ENCODE results near the gene ELFN1.

ELFN1 gene

GRCh38 chr7:1663857-1664651 is 6.0 kb upstream of the ELFN1 start:
- DNase-seq (ENCODE audit: low read depth), result no peak

GRCh38 chr7:1664711-1665548 is 5.1 kb upstream of the ELFN1 start:
- no peak for DNase-seq (ENCODE audit: low read depth)

- DNase-seq (ENCODE audit: low read depth), result no peak
These were observed 4.3 kb upstream of the ELFN1 start for GRCh38 chr7:1665549-1666316.

GRCh38 chr7:1666317-1666822 is 3.7 kb upstream of the ELFN1 start:
- DNase-seq (ENCODE audit: low read depth), result no peak

GRCh38 chr7:1666823-1667565 is 3.1 kb upstream of the ELFN1 start:
- DNase-seq (ENCODE audit: low read depth), result no peak

GRCh38 chr7:1667566-1668395 is 2.3 kb upstream of the ELFN1 start:
- no peak for DNase-seq (ENCODE audit: low read depth)

- DNase-seq (ENCODE audit: low read depth), result no peak
These were observed 1.5 kb upstream of the ELFN1 start for GRCh38 chr7:1668396-1669063.

- DNase-seq (ENCODE audit: low read depth), result no peak
These were observed 769 bp upstream of the ELFN1 start for GRCh38 chr7:1669064-1669951.

GRCh38 chr7:1670894-1671593 is 967 bp downstream of the ELFN1 start:
- no peak for DNase-seq (ENCODE audit: low read depth)

- DNase-seq (ENCODE audit: low read depth), result no peak
These were observed 1.7 kb downstream of the ELFN1 start for GRCh38 chr7:1671594-1672451.

- no peak for DNase-seq (ENCODE audit: low read depth)
These were observed 2.9 kb downstream of the ELFN1 start for GRCh38 chr7:1672851-1673486.

- no peak for DNase-seq (ENCODE audit: low read depth)
These were observed 3.6 kb downstream of the ELFN1 start for GRCh38 chr7:1673581-1674118.

GRCh38 chr7:1674161-1675035 is 4.3 kb downstream of the ELFN1 start:
- DNase-seq (ENCODE audit: low read depth), result no peak

- DNase-seq (ENCODE audit: low read depth), result no peak
These were observed 5.1 kb downstream of the ELFN1 start for GRCh38 chr7:1675036-1675671.
